HG02759 (cell line): Measurements from ENCODE around the gene PLA2G4A.
"Not testable (repeated sequence)": the region's sequence is repeated elsewhere in the genome, so short reads cannot be mapped to it uniquely, and the experiment has no call there.

Experiments
- ATAC-seq: cut with Tn5 transposase; IDR thresholded peaks from one replicate; pipeline ENCODE4 v1.9.1; 2021; ENCODE audit warnings: mild to moderate bottlenecking, moderate library complexity; ENCODE audit not compliant: unreplicated experiment

Gene PLA2G4A

DNA sequence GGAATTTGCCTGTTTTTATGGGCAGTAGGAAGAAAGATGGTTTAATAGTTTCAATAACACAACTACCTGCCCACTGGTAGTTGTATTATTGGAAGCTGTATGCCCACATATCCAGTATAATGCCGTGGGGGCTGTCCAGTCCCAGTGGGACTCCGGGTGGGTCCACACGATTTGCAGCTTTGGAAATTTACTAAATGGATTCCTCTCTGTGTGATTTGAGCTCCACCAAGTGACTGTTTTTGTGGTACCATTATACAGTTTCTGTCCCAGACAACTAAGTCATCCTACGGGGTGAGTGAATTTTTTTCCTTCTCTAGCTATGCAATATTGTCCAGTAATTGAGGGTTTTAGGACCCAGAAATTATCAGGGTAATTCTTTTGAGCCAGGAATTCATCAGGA, 86.8 kb downstream of the PLA2G4A start:
- ATAC-seq, result no peak

DNA sequence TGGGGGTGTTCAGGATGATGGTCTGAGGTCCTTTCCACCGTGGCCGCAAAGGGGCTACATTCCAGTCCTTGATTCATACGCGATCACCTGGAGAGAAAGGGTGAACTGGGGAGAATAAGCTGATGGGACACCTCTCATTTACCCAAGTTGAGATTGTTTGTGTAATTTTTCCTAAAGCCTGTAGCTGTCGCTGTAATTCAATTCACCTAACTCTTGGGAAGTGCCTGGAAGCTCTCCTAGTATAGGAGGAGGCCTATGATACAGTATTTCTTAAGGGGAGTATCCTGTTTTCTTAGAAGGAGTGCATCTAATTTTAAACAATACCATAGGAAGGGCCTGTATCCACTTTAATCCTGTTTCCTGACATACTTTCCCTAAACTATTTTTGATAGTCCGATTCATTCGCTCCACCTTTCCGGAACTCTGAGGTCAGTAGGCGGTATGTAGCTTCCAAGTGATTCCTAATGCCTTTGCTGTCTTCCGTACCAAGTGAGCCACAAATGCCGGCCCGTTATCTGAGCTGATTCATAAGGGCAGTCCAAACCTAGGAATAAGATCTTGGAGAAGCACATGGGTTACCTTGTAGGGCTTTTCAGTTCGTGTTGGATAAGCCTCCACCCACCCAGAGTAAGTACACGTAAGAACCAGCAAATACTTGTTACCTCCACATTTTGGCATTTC, 88.5 kb downstream of the PLA2G4A start:
- not testable (repeated sequence) for ATAC-seq

DNA sequence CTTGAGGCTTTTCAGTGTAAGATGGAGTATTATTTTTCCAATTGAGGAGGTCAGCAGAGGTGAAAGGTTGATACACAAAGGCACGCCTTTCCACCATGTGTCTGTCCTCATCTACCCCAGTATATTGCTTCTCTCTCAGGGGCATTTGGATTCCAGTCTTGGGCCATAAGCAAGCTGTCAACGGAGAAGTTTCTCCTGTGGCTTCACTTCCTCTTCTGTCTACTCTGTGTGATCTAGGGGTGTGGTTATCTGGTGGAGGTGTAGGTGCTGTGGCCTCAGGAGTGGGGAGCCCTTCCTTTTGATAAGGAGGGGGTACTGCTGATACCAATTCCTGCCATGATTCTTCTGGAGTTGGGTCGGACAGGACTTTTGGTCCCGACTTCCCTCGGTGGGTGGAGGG, 92.6 kb downstream of the PLA2G4A start:
- ATAC-seq, result not testable (repeated sequence)

DNA sequence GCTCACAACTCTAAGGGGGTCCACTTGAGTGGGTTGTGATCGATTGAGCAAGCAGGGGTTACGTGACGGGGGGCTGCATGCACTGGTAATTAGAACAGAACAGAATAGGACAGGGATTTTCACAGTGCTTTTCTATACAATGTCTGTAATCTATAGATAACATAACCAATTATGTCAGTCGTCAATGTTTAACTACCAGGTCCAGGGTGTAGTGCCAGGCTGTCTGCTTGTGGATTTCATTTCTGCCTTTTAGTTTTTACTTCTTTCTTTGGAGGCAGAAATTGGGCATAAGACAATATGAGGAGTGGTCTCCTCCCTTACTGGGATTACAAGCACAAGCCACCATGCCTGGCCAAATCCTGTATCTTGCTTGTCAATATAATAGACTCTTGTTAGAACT, 94.1 kb downstream of the PLA2G4A start:
- not testable (repeated sequence) for ATAC-seq

DNA sequence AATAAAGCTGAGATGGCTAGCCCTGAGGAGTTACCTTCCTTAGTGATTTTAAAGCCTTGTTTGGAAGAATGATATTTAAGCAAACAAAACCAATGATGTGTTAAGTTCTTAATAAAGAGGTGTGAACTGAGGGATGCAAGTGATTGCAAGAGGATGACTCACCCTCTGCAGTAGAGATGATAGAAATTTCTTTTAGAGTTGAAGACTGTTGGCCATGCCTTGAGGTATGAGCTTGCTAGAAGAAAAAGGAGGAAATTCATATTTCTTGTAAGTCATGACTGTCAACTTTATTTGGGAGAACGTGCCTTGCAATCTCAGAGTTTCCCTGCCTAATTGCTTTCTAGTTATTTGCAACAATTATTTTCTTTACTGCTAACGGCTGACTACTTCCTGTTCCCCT, 94.7 kb downstream of the PLA2G4A start:
- no peak for ATAC-seq

DNA sequence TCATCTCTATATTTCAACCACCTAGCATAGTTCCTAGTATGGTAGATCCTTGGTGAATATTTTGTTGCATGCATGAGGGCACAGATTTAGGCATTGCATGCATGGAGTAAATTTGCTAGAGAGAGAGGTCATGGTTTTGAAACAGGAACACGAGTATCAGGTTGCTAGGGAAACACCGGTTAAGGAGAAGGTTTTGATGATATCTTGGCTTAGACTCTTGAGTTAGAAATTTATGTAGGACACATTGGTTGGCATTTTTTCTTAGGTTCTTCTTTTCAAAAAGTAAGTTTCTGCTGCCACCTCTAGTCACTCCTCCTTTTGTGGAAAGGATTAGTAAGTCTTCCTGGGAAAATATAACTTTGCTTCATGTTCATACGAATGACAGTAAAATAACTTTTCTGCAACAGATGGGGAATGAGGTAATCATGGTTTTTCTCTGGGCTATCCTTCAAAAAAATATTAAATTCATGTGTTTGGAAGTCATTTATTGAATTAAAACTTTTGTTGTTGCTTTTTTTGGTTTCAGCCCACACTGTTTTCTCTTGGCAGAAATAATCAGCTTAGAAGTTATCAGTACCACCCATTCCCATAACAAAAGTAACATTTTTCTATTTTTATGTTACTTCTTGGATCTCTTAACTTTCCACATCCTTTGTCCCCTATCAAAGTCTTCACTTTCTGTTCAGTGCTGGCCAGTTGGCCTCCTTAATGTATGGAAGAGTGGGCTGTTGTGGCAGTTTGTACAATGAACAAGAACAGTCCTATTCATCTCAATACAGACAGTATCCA, 97.3 kb downstream of the PLA2G4A start:
- no peak for ATAC-seq

DNA sequence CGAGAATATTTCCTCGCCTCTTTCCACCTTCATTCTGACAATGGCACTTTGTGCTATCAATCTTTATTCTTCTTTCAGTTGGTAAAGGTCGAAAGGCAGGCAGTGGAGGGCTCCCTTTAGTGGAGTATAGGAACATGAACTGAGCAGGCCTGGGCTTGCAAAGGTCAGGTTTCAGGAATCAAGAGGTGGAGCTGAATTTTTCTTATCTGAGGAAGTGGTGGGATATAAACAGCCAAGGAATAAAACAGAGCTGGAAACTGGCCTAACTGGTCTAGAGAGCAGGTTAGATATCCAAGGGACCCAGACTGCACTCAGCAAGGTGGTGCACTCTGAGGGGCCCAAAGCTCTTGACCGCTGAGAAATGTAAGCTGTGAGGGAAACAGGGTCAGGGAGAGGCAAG, 99.1 kb downstream of the PLA2G4A start:
- ATAC-seq, result no peak

DNA sequence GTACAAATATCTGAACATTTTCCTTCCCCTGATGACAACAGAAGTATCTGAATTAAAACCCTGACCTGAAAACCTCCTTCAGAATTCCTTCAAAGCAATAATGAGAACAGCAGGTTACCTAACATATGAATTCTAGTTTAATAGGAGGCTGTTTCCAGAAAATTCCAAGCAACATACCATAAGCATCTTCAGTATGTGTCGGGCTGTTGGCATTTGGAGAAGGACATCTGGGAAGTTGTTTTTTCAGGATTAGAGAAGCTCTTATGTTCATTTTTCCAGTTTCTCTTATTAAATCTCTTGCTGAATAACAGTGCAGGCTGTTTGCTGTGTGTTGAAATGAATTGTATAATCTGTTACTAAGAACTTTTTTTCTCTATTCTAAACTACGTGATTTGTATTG, 101.5 kb downstream of the PLA2G4A start:
- no peak for ATAC-seq

DNA sequence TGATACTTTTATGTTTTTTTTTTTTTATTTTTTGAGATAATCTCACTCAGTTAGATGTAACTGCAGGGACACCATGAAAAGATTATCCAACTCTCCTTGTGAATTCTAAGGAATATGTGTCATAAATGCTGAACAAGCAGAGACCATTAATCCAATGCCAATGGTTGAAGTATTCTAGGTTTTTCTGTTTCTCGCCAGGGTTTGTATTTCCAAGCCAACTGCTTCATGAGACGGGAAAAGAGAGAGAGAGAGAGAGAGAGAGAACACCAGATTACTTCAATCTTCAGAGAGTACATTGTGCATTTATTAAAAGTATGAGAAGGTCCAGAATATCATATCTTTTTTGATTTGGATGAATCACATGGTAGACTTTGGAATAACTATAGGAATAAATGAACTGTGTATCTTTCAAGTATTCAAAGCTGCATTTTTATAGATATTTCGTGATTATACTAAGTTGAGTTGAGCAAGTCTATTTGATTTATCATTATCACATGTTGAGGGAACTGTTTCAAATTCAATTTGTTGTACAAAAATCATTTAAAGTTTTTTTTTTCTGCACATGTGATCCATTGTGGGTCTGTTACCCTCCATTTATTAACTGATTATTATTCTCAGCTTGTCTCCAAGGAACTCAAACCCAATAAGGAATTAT, 108.4 kb downstream of the PLA2G4A start:
- no peak for ATAC-seq

DNA sequence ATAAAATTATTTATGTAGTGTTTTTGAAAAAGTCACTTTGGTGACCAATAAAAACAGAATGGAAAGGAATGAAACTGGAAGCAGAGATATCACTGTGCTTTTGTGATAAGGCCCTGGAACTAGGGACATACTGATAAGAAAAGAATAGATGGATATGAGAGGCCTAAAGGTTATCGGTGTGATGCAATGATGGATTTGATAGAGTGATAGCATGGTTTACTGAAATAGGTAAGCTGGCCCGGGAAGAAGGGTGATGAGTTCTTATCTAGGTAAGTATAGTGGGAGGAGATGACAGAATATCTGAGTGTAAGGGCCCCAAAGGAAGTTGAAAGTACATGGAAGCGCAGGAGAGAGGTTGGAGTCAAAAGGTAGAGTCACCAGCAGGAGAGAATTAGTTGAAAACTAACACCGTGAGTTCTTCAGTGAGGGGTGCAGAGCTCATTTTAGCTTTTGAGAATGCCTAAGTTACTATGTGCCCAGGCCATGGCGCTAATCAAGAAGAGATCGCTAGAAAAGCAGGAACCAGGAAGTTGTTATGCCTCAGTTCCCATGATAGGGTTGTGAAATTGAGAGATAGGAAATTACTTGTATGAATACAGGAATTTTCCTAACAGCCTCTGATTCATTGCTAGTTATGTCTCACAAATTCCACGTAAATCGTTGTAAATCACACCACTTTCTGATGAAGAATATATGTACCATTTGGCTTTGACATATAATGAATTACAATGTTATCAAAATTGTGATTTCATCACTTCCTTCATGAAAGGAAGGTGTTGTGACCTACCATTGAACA, 115.3 kb downstream of the PLA2G4A start:
- ATAC-seq, result no peak

DNA sequence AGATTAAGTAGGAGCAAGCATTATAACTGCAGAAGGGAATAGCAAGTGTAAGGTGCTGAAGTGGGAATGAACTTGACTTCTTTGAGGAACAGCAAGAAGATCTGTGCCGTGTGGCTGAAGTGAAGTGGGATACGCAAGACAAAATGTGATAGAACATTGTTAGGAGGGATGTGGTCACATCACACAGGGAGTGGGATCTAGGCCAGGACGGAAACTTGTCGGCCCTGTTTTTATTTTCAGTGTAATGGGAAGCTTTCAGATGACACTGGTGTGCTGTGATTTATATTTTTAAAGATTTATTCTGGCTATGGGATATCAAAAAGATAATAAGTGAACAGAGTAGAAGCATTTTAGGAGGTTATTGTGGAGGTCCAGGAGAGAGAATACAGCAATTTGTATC, 116.4 kb downstream of the PLA2G4A start:
- ATAC-seq, result no peak

DNA sequence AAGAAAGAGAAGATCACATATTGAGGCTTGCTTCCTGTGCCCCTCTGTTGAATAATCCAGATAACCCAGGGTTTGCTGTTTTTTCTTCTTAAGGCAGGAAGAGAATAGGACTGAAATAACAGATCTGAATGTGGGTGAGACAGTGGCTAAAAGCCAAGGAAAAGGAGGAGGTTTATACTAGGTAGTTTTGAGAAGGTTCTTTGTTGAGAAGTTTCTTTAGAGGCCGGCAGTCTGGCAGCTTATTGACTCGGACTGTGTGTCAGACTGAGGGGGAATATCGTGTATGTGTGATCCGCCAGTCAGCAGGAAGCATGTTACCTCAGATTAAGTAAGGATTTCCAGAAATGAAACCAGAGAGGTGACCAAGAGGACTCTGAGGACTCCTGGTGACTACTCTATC, 119.8 kb downstream of the PLA2G4A start:
- no peak for ATAC-seq

DNA sequence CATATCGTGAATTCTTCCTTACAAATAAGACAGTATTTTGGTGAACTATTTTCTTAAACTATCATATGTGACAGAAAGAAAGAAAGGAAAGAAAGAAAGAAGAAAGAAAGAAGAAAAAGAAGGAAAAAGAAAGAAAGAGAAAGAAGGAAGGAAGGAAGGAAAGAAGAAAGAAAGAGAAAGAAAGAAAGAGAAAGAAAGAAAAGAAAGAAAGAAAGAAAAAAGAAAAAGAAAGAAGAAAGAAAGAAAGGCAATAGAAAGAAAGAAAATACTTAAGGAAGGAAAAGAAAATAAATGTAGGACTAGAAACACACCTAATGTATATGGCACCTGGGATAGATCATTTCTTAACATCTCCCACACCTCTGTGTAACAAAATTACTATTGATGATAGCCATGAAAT, 120.4 kb downstream of the PLA2G4A start:
- no peak for ATAC-seq

DNA sequence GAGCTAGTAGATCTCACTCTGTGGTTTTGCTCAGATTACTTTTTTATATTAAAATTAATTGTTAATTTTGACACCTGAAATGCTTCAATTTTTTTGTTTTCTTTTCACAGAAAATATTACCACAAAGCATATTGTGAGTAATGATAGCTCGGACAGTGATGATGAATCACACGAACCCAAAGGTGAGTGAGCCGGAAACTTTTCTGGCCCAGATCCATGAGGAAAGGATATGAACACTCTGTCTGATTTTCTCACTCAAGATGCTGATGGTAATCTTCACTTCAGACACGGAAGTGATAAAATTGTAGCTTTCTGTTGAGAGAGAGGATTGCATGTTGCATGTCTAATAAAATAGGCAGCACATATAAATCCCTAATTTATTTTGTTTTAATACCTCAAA, 121.8 kb downstream of the PLA2G4A start:
- ATAC-seq, result no peak

DNA sequence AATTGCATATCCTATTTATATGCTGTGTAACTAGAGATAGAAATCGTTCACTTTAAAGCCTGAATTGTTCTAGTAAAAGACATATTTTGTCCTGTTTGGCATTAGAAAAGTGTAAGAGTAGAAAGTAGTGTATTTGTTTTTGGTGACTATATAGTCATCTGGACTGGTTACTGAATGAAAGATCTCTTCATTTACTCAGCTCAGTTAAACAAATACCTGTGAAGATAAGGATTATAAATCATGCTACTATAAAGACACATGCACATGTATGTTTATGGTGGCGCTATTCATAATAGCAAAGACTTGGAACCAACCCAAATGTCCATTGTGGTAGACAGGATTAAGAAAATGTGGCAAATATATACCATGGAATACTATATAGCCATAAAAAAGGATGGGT, 125.1 kb downstream of the PLA2G4A start:
- ATAC-seq, result no peak

DNA sequence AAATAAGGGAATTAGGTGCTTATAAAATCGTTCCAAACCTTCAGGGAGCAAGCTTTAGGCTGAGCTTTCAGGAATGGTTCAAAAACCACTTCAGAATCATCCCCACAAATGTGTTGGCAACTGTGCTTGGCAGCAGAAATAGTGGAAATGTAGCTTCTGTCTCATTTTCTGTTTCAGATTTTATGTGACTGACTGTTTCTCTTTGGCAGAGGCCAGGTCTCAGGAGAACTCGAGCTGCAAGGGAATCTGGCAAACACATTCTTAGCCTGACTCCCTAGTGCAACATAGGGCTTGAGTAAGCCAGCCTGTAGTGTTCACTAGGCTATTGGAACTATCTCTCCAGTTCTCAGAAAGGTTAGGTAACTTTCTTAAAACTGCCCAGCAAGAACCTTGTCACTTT, 128.6 kb downstream of the PLA2G4A start:
- ATAC-seq, result no peak

DNA sequence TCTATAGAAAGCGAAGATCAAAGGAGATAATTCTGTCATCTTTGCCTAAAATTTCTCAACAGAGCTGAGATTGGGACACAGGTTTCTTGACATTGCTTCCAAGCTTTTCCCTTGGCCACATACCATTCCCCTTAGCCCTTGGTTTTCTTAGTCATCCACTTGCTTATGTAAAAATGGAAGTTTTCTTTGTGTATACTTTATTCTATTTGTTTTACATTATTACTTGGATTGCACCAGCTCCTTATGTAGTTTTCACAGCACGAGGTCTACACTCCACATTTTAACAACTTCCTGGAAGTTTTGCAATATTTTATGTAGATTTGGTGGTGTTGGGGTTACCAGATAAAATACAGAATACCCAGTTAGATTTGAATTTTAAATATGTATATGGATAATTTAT, 129.8 kb downstream of the PLA2G4A start:
- ATAC-seq, result no peak

DNA sequence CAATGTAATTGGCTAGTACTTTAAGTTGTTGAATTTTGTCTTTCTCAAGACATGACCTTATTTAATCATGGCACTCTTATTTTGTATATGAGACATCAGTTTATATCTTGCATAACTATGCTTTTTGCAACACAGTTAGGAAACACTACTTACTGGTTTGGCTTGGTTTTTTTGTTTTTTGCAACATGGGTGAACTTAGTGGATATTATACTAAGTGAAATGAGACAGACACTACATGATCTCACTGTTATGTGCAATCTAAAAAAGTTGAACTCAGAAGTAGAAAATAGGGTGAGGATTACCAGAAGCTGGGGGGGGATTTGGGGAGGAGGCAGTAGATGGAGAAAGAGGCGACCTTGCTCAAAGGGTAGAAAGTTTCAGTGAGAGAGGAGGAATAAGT, 132.1 kb downstream of the PLA2G4A start:
- ATAC-seq, result no peak

DNA sequence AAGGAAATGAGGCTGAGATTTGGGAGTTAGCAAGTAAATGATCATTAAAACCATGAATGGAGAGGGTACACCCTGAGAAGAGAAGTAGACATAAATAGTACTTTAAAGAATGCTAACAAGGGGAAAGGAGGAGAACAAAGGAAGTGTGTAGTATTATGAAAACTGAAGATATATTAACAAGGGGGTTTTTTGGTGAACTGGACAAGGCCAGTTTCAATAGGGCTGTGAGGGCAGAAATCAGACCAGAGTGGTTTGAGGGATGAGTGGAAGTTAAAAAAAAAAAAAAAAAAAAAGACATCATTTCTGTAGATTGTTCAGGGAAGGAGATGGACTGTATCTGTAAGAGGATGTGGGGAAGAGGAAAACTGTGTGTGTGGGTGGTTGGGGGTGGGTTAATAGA, 137.1 kb downstream of the PLA2G4A start:
- ATAC-seq, result no peak

DNA sequence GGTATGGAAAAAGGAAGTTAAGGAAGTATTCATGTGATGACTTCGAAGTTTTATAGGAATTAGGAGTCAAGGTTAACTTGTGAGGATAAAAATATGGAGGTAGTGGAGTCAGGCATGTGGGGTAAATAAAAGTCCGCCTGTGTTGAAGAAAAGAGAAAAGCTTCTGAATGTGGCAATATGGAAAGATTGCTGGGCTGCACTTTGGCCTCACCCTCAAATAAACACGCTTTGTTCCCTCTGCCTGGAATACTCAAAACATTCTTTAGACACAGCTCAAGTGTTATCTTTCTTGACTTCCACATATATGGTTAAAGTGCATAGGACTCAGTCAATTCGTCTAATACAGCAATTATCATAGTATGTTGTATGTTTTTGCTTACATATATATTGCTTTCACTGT, 137.7 kb downstream of the PLA2G4A start:
- ATAC-seq, result no peak

DNA sequence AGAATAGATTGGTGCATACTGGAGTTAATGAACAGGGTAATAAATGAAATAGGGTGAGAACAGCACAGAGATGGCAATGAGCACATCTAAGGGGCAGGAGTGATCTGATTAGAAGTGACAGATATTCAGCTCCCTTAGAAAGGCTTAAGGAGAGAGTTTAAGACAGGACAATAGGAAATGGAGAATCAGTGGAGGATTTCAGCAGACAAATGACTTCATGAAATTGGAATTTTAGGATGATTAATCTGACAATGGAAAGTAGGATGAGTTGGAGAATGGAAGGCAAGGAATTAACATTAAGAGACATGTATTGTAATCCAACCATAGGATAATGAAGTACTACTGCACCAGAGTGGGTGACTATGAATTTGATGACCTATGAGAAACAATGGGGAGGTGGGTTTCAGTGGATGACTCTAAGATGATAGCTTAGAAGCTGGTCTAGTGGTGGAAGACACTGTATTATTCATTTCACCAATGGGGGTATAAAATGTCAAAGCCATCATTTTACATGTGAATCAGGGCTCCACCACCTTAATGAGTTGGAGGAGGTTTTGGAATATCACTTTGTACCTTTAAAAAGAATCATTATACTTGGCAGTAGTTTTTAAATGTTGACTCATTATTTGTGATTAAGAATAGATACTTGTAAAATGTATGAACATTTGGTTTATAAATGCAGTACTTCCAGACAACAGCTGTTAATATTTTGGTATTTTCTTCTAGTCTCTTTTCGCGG, 139.1 kb downstream of the PLA2G4A start:
- ATAC-seq, result no peak
